ENCODE data around the gene SS18L1.
A peak's percentile ranks its signal among the peaks of the same experiment; 100 is the strongest.

The SS18L1 gene

GRCh38 chr20:62177307-62177706, 33.7 kb downstream of the SS18L1 start:
- no peak for DNase-seq

DNA sequence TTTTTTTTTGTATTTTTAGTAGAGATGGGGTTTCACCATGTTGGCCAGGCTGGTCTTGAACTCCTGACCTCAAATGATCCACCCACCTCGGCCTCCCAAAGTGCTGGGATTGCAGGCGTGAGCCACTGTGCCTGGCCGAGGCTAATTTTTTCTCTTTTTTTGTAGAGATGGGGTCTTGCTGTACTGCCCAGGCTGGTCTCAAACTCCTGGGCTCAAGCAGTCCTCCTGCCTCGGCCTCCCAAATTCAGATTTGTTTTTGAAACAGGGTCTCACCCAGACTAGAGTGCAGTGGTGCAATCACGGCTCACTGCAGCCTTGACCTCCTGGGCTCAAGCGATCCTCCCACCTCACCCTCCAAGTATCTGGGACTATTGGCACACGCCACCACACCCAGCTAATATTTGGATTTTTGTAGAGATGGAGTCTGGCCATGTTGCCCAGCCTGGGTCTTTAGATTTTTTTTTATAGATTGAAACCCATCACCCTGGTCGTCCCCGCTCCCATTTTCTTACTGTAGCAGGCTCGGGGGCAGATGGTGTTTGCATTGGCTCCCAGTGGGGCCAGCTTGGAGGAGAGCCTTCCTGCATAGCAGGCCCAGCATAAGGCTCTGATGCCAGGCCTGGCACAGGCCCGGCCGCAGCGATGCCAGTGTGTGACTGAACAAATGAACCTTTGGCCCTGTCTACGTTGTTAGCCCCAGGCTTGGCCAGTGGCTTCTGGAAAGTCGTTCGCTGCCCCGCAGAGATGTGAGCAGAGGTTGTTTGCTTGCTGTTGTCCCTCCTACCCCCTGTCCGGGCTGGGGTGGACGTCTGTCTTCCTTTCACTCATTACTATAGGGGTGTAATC, 35.0 kb downstream of the SS18L1 start:
- no peak for DNase-seq

DNA sequence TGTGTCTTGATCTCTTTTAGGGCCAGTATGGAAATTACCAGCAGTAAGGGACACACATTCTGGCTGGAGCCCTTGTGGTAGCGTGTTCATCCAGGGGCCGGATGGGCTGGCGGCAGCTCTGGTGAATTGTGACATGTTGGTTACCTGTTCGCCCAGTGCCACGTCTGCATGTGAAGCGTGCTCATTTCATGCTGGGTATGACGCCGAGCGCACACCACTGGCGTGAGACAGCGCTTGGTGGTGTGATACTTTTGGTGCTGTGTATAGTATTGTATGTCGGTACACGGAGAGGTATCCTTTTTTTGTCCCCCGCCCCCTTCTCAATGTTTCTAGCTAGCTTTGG, 35.6 kb downstream of the SS18L1 start:
- no peak for DNase-seq

DNA sequence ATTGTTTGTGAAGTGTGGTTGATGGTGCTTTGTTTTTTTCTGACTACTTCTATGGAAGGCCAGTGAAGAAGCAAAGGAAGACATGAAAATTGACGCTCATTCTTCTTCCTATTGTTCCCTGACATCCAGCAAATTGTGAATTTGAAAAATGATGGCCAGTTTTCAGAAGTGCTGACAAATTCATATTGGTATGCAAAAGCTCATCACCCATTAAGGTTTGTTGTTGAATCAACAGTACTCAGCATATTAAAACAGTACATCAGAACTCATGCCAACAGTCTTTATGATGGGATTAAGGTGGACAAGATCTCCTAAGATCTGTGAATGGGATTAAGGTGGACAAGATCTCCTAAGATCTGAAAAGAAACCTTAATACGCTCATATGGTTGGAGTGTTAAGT, 38.2 kb downstream of the SS18L1 start:
- no peak for DNase-seq

- peak; percentile 89 for DNase-seq
Observed at GRCh38 chr20:62182469-62183425, 39.2 kb downstream of the SS18L1 start, which contains the start of gene MTG2. Gene MTG2, plus strand, starts transcription at chr20:62183028. Its CDS starts 10,393 bp downstream, at chr20:62193421.

- no peak for DNase-seq
Observed at GRCh38 chr20:62183426-62184142, 40.0 kb downstream of the SS18L1 start.

DNA sequence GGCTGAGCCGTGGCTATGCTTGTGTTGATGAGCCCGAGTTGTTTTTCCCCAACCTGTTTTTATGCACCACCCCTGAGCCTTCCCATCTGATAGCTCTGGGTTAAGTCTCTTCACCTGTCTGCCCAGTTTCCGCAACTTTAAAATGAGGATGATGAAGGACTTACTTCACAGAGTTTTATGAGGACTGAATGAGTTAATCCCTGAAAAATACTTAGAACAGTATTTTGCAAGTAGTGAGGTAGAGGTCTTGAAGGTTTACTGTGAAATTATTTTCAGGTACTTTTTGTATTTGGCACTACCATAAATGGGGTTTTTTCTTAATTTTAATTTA, 42.5 kb downstream of the SS18L1 start:
- DNase-seq, result no peak

GRCh38 chr20:62186887-62187866, 43.6 kb downstream of the SS18L1 start:
- no peak for DNase-seq

GRCh38 chr20:62190639-62191411, 47.3 kb downstream of the SS18L1 start:
- no peak for DNase-seq

- no peak for DNase-seq
Observed at GRCh38 chr20:62191781-62192559, 48.4 kb downstream of the SS18L1 start.

DNA sequence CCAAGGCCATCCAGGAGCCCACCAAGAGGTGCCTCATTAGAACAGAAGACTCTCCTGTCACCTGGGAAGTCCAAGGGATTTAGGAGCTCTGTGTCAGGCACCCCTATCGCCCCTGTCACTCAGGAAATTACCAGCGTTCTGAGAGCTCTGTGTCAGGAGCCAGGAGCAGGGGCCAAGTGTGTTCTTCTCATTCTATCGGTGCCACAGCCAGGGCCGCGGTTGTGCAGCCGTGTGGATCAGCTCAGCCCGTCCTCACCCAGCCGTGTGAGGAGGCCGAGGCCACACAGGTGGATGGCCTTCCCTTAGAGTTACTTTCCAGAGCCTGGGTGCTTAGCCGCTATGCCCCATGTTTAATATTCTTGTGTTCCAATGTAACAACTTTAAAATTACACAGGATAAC, 49.1 kb downstream of the SS18L1 start:
- DNase-seq, result no peak

DNA sequence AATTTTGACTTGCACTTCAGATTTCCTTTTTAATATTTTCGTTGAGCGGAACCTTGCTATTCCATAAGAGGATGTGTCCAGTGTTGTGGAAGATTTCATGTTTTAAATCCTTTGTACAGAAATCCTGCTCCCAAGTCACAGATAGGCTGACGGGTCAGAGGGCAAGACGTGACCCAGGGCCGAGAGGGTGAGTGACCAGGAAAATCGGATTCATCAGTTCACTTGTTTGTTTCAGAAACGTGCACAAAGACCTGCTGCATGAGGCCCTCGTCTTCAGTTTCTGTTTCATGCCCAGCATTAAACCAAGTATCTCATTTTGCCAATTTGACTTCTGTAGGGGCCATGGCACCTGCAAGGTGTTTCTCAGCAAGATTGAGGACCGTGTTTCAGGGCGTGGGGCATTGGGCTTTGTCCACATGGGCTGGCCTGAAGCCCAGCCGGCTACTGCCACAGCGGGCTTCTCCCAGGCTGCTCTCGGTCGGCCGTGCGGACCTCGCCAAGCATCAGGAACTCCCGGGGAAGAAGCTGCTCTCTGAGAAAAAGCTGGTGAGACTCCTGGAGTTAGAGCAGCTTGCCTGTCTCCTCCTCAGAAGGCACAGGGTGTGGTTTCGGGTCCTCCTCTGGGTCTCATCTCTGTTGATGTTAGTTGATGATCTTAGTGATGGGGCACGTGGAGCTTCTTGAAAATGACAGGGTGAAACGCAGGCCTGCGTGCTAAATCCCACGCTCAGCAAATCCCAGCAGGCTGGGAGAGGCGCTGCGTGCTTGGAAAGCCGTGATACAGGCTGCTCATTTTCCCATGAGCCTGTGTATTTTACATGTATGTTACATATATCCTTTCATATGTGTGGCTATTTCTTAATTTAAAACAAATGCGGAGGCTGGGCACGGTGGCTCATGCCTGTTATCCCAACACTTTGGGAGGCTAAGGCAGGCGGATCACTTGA, 49.8 kb downstream of the SS18L1 start:
- no peak for DNase-seq

GRCh38 chr20:62195075-62195405, 51.5 kb downstream of the SS18L1 start:
- DNase-seq, result no peak

GRCh38 chr20:62195736-62196135, 52.2 kb downstream of the SS18L1 start:
- DNase-seq, result no peak

DNA sequence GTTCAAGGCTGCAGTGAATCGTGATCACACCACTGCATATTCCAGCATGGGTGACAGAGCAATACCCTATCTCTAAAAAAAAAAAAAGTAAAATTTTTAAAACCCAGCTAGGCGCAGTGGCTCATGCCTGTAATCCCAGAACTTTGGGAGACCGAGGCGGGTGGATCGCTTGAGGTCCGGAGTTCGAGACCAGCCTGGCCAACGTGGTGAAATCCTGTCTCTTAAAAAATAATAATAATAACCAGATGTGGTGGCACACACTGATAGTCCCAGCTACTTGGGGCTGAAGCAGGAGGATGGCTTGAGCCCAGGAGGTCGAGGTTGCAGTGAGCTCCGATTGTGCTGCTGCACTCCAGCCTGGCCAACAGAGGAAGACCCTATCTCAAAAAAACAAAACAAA, 52.7 kb downstream of the SS18L1 start:
- no peak for DNase-seq

DNA sequence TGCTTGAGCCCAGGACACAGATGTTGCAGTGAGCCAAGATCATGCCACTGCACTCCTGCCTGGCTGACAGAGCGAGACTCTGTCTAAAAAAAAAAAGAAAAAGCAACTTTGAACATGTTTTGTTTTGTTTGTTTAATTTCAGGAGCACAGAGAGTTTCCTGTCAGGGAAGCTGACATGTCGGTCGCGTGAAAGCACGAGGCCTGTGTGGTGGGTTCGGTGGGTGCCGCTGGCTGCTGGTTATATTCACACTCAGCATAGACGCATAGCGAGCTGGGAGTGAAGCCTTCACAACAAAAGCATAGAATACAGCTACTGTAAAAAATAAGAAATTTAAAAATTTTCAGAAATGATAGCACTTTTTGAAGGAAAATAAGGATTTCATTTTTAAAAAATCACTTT, 53.7 kb downstream of the SS18L1 start:
- DNase-seq, result no peak

DNA sequence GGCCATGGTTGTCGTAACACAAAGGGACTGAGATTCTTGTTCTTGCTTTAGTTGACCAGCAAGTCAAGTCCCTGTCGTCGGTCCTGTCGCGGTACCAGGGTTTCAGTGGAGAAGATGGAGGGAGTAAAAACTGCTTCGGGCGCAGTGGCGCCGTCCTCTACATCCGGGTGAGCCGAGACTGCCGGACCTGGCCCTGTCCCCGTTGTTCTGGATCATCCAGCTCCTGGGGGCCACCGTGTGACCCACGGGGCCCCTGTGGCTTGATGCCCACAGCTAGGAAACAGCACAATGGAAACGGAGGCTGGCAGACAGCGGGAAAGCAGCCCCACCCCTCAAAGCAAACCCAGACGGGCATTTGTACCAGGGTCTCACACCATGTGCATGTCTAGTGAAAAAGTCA, 54.2 kb downstream of the SS18L1 start:
- no peak for DNase-seq

- no peak for DNase-seq
Observed at GRCh38 chr20:62198496-62198895, 54.9 kb downstream of the SS18L1 start.

- no peak for DNase-seq
Observed at GRCh38 chr20:62198931-62199330, 55.4 kb downstream of the SS18L1 start.
